IMR-90 (cell line): ENCODE results near the gene TYRO3. TPM values are rescaled to one million over a fixed set of nuclear protein-coding genes. Genes with fewer than 3 reads are reported as not detected.

Source experiments
- ATAC-seq: fragments of 200-7000 bp; cut with Tn5 transposase; 2 replicates; pipeline ENCODE4 v1.9.1; 2020; ENCODE audit warnings: low read depth, mild to moderate bottlenecking, moderate library complexity
- BruUV-seq: library from RNA; stranded (reverse); fragments of 400-500 nt; replicated peaks from 2 replicates; lab custom pipeline; 2021; lab: Mats Ljungman, UMichigan
- CTCF ChIA-PET: fragments of 300-600 bp; formaldehyde crosslinking; extraction: SDS; loops from one replicate; lab custom pipeline; 2021; ENCODE audit warnings: antibody characterized with exemption; lab: Yijun Ruan, JAX
- POLR2A ChIA-PET: fragments of 300-600 bp; sonication (Branson Sonifier 250); formaldehyde crosslinking; loops from one replicate; lab custom pipeline; 2022; ENCODE audit warnings: antibody characterized with exemption; ENCODE audit not compliant: unreplicated experiment; lab: Charles Lee
- DNase-seq: peaks from one replicate; pipeline ENCODE4 v3.0.0; 2013
- H2AFZ ChIP-seq: replicated peaks from 2 replicates; pipeline ENCODE3; 2013; ENCODE audit warnings: low read length, mild to moderate bottlenecking; ENCODE audit not compliant: poor library complexity
- H2AK5ac ChIP-seq: 2 replicates; pipeline ENCODE4 v1.6.1; 2013; ENCODE audit warnings: low read depth, low read length, inconsistent platforms
- H2AK9ac ChIP-seq: replicated peaks from 2 replicates; pipeline ENCODE3; 2013; ENCODE audit warnings: mild to moderate bottlenecking, low read depth, low read length, moderate library complexity; ENCODE audit not compliant: poor library complexity
- H2BK120ac ChIP-seq: 2 replicates; pipeline ENCODE4 v1.6.1; 2013; ENCODE audit warnings: low read depth, low read length, inconsistent platforms
- H2BK15ac ChIP-seq: 3 replicates; pipeline ENCODE4 v1.6.1; 2013; ENCODE audit warnings: low read depth, low read length, inconsistent platforms
- H2BK20ac ChIP-seq: 2 replicates; pipeline ENCODE4 v1.6.1; 2013; ENCODE audit warnings: low read depth, mild to moderate bottlenecking, inconsistent platforms, low read length, moderate library complexity
- H2BK5ac ChIP-seq: 2 replicates; pipeline ENCODE4 v1.6.1; 2013; ENCODE audit warnings: mild to moderate bottlenecking, low read depth, low read length, inconsistent platforms; ENCODE audit not compliant: poor library complexity, severe bottlenecking
- H3K14ac ChIP-seq: replicated peaks from 2 replicates; pipeline ENCODE4 v1.6.1; 2013; ENCODE audit warnings: low read depth, low read length, inconsistent platforms
- H3K18ac ChIP-seq: 2 replicates; pipeline ENCODE4 v1.6.1; 2013; ENCODE audit warnings: low read depth, low read length, control low read depth
- H3K23ac ChIP-seq: 2 replicates; pipeline ENCODE4 v1.6.1; 2013; ENCODE audit warnings: low read depth, low read length, inconsistent platforms
- H3K27ac ChIP-seq: 2 replicates; pipeline ENCODE4 v1.5.1; 2013; ENCODE audit warnings: mild to moderate bottlenecking, control low read depth, low read length; ENCODE audit not compliant: insufficient read depth
- H3K27me3 ChIP-seq: 2 replicates; pipeline ENCODE4 v1.6.1; 2013; ENCODE audit warnings: low read length; ENCODE audit not compliant: control insufficient read depth, insufficient read depth
- H3K36me3 ChIP-seq: 2 replicates; pipeline ENCODE4 v1.6.1; 2013; ENCODE audit warnings: low read length, mixed read lengths; ENCODE audit not compliant: control insufficient read depth, insufficient read depth
- H3K4ac ChIP-seq: 2 replicates; pipeline ENCODE4 v1.6.1; 2013; ENCODE audit warnings: low read depth, low read length, inconsistent platforms
- H3K4me1 ChIP-seq: 2 replicates; pipeline ENCODE4 v1.6.1; 2013; ENCODE audit warnings: low read length, mixed read lengths; ENCODE audit not compliant: control insufficient read depth, insufficient read depth
- H3K4me2 ChIP-seq: 2 replicates; pipeline ENCODE4 v1.6.1; 2013; ENCODE audit warnings: low read depth, mild to moderate bottlenecking, control low read depth, low read length, moderate library complexity
- H3K4me3 ChIP-seq: 2 replicates; pipeline ENCODE4 v1.5.1; 2013; ENCODE audit warnings: low read depth, mild to moderate bottlenecking, control low read depth, low read length, moderate library complexity; ENCODE audit not compliant: insufficient read depth
- H3K56ac ChIP-seq: 2 replicates; pipeline ENCODE4 v1.6.1; 2013; ENCODE audit warnings: low read length, inconsistent platforms; ENCODE audit not compliant: insufficient read depth; ENCODE audit errors: extremely low read depth
- H3K79me1 ChIP-seq, 2 experiments: 2 replicates each; pipeline ENCODE4 v1.6.1; 2013; ENCODE audit warnings: low read length in 2 of 2, inconsistent platforms in 1 of 2, low read depth in 1 of 2
- H3K9ac ChIP-seq: 2 replicates; pipeline ENCODE4 v1.6.1; 2013; ENCODE audit warnings: low read depth, low read length, control low read depth
- H3K9me1 ChIP-seq: 2 replicates; pipeline ENCODE4 v1.6.1; 2013; ENCODE audit warnings: low read length, inconsistent platforms; ENCODE audit not compliant: insufficient read depth
- H3K9me3 ChIP-seq: 2 replicates; pipeline ENCODE4 v1.6.1; 2013; ENCODE audit warnings: low read length; ENCODE audit not compliant: control insufficient read depth, insufficient read depth
- H4K20me1 ChIP-seq: 2 replicates; pipeline ENCODE4 v1.6.1; 2013; ENCODE audit warnings: low read length, inconsistent platforms; ENCODE audit not compliant: insufficient read depth
- H4K5ac ChIP-seq: 2 replicates; pipeline ENCODE4 v1.6.1; 2013; ENCODE audit warnings: mild to moderate bottlenecking, low read depth, low read length, control low read depth
- H4K8ac ChIP-seq, 2 experiments: 2 replicates each; pipeline ENCODE4 v1.6.1; 2013; ENCODE audit warnings: low read depth in 2 of 2, low read length in 2 of 2, control low read depth in 1 of 2, inconsistent platforms in 1 of 2
- H4K91ac ChIP-seq: 2 replicates; pipeline ENCODE4 v1.6.1; 2013; ENCODE audit warnings: low read depth, low read length, inconsistent platforms; ENCODE audit not compliant: insufficient read depth
- CEBPB ChIP-seq: IDR thresholded peaks from 2 replicates; pipeline ENCODE4 v1.6.1; 2012; ENCODE audit warnings: low read depth, low read length, improper control_type of control experiment
- MXI1 ChIP-seq: IDR thresholded peaks from 2 replicates; pipeline ENCODE4 v1.6.1; 2012; ENCODE audit warnings: low read depth, mild to moderate bottlenecking, low read length, moderate library complexity, borderline replicate concordance
- USF2 ChIP-seq: fragments of 150-350 bp; IDR thresholded peaks from 2 replicates; pipeline ENCODE4 v1.6.1; 2017; ENCODE audit warnings: mild to moderate bottlenecking, antibody characterized with exemption, low read length, low read depth
- WGBS, 2 experiments: methylation state at CpG; one replicate each; pipeline versions ENCODE4 v1.1.5 to v1.1.7; 2013; ENCODE audit warnings: missing lambda C conversion rate in 2 of 2; ENCODE audit not compliant: insufficient read length in 1 of 2; ENCODE audit errors: extremely low coverage in 2 of 2; 5-methylcytosine and 5-hydroxymethylcytosine counted together
- dilution Hi-C: fragments of 300-500 bp; cut with HindIII; formaldehyde crosslinking; loops from one replicate; pipeline ENCODE4 v1.14.3; 2018; ENCODE audit warnings: low sequenced_read_pairs; ENCODE audit not compliant: unreplicated experiment
- in situ Hi-C: fragments of 300-500 bp; cut with MboI; formaldehyde crosslinking; loops from 3 replicates; pipeline ENCODE4 v1.14.3; 2019; ENCODE audit warnings: low sequenced_read_pairs, inconsistent platforms, mixed read lengths
- intact Hi-C: fragments of 100-400 bp; cut with micrococcal nuclease; formaldehyde crosslinking; loops from 2 replicates; pipeline ENCODE4 v1.10.0; 2022
- polyA plus RNA-seq, 3 experiments: library from polyadenylated mRNA; depleted of rRNA; stranded (reverse); fragments of >200 nt; gene quantifications; 2 replicates each; pipeline ENCODE4 v1.2.3, GENCODE V29; 2012; ENCODE audit warnings: low replicate concordance in 1 of 3
- total RNA-seq: library from RNA; depleted of rRNA; stranded (reverse); fragments of >200 nt; gene quantifications from 2 replicates; pipeline ENCODE4 v1.2.3, GENCODE V29; 2012

TYRO3 gene
- total and polyA plus RNA-seq, 2 of the 4 experiments (the other 2 are of a cell fraction), result 11.5 to 18.4 TPM

- Histone ChIP-seq H3K4me1 (peaks cover 13% of the 10 kb centered on the region), H3K18ac (no peak overlapping the region), H4K20me1 (no peaks in the 10 kb centered on the region), H2BK15ac (no peak overlapping the region), H3K36me3 (peaks cover 29% of the 10 kb centered on the region), H4K91ac (no peak overlapping the region), H2BK120ac (no peak overlapping the region), H2AK9ac (no peak overlapping the region), H2AK5ac (no peak overlapping the region), H3K4me3 (no peak overlapping the region), H3K27me3 (no peaks in the 10 kb centered on the region), H3K79me1 (peaks cover 0 to 8% of the 10 kb centered on the region in 2 experiments; a peak in 1 of 4 replicates), H2AFZ (no peak overlapping the region), H3K9ac (no peak overlapping the region), H3K4ac (no peak overlapping the region), H3K23ac (no peak overlapping the region), H2BK5ac (no peak overlapping the region), H3K14ac (no peak overlapping the region), H3K27ac (no peak overlapping the region), H4K5ac (no peak overlapping the region), H3K9me3 (no peaks in the 10 kb centered on the region), H3K56ac (no peak overlapping the region), H3K4me2 (no peak overlapping the region), H4K8ac (no peak overlapping the region), H2BK20ac (no peak overlapping the region), H3K9me1 (peaks cover 13% of the 10 kb centered on the region)
- no TSS peak for BruUV-seq
- intact Hi-C loops, result no loop called here
- dilution Hi-C loops, result no loop called here
- TF ChIP-seq USF2, result no peak
- TF ChIP-seq CEBPB, result 0 out of 2 replicates have a peak, but pooled peaks have one; percentile 17
- TF ChIP-seq MXI1, result no peak
- in situ Hi-C loops, result no loop called here
- ChIA-PET POLR2A (no interaction called here), CTCF (interaction anchor here (0.7 to 1.1 kb wide), 2 partner anchors 15 to 32 kb away, joined by 3 to 4 read pairs; no protein-coding TSS in a partner anchor)
- 100% methylated on average over 1 of the region's 3 CpGs; no CpG with 5 or more reads in 1 of the 2 experiments for WGBS, 2 experiments
- no peak for DNase-seq
- no peak for ATAC-seq
These were observed 12.9 kb downstream of the TYRO3 start for GRCh38 chr15:41571948-41572347.
